ENCODE results near the gene C11orf21. TPM values are rescaled to one million over a fixed set of nuclear protein-coding genes. Genes with fewer than 3 reads are reported as not detected.

The C11orf21 gene
- total RNA-seq, 3 donors from 2014 or later, result 0.33 to 1.0 (median 0.96) TPM

- no peak for TF ChIP-seq POLR2AphosphoS5 (IDR thresholded peaks at IDR 0.05)
- TF ChIP-seq CTCF (IDR thresholded peaks at IDR 0.05), result no peak
- TF ChIP-seq POLR2A (IDR thresholded peaks at IDR 0.05), result no peak
- intact Hi-C loops (cut with DNase I; ENCODE audit: low total_unique reads), result no loop called here
- Histone ChIP-seq H3K27me3 (no peaks in the 10 kb centered on the region), H3K9me3 (no peaks in the 10 kb centered on the region), H3K27ac (no peak overlapping the region), H3K4me3 (no peak overlapping the region), H3K4me1 (no peaks in the 10 kb centered on the region), H3K36me3 (no peaks in the 10 kb centered on the region)
- DNase-seq (ENCODE audit: low spot score in 2 of 2), result no peak
Measured at GRCh38 chr11:2248762-2249161, 53.0 kb downstream of the C11orf21 start.

- DNase-seq (ENCODE audit: low spot score in 2 of 2), result no peak
- Histone ChIP-seq H3K9me3 (no peaks in the 10 kb centered on the region), H3K4me1 (no peaks in the 10 kb centered on the region), H3K27ac (no peak overlapping the region), H3K27me3 (no peaks in the 10 kb centered on the region), H3K36me3 (no peaks in the 10 kb centered on the region), H3K4me3 (no peak overlapping the region)
- no peak for TF ChIP-seq POLR2AphosphoS5 (IDR thresholded peaks at IDR 0.05)
- no peak for TF ChIP-seq POLR2A (IDR thresholded peaks at IDR 0.05)
- TF ChIP-seq CTCF (IDR thresholded peaks at IDR 0.05), result no peak
- intact Hi-C loops (cut with DNase I; ENCODE audit: low total_unique reads), result no loop called here
Measured at GRCh38 chr11:2248242-2248641, 53.5 kb downstream of the C11orf21 start.

- H3K9me3 ChIP-seq, result peaks cover 0 to 4% of the 10 kb centered on the region in 2 donors
- H3K4me3 ChIP-seq, result no peak overlapping the region
- no peaks in the 10 kb centered on the region for H3K27me3 ChIP-seq
- no peaks in the 10 kb centered on the region for H3K36me3 ChIP-seq
- no peak overlapping the region for H3K27ac ChIP-seq
- H3K4me1 ChIP-seq, result no peaks in the 10 kb centered on the region
- DNase-seq (ENCODE audit: low spot score in 2 of 2), result no peak
- TF ChIP-seq CTCF (IDR thresholded peaks at IDR 0.05) (no peak), POLR2A (IDR thresholded peaks at IDR 0.05) (no peak), POLR2AphosphoS5 (IDR thresholded peaks at IDR 0.05) (no peak)
- intact Hi-C loops (cut with DNase I; ENCODE audit: low total_unique reads), result no loop called here
Measured at GRCh38 chr11:2247496-2247895, 54.2 kb downstream of the C11orf21 start.

Other genes starting within 250 kb of the C11orf21 start
- gene IGF2, start 162.5 kb downstream of the C11orf21 start, total RNA-seq, result 10 to 100 TPM; 13.6 to 65.7 (median 65.2) TPM
- not detected for gene INS, start 140.7 kb downstream of the C11orf21 start, total RNA-seq
- not detected for gene TH, start 130.1 kb downstream of the C11orf21 start, total RNA-seq
- gene ASCL2, start 31.3 kb downstream of the C11orf21 start, total RNA-seq, result 1 to 10 TPM in 2 of 3 donors, under 1 TPM in 1; 0.96 to 4.8 (median 3.3) TPM
- 1 to 10 TPM in 2 of 3 donors, under 1 TPM in 1; 0.33 to 2.4 (median 1.0) TPM for gene TSPAN32, start 95 bp upstream of the C11orf21 start, total RNA-seq
- gene CD81, start 75.4 kb upstream of the C11orf21 start, total RNA-seq, result 100 to 1,000 TPM; 311 to 770 (median 330) TPM
- 10 to 100 TPM; 36.8 to 44.9 (median 37.2) TPM for gene TSSC4, start 98.8 kb upstream of the C11orf21 start, total RNA-seq
- not detected for gene TRPM5, start 142.6 kb upstream of the C11orf21 start, total RNA-seq
- 1 to 10 TPM; 3.6 to 6.2 (median 5.1) TPM for gene KCNQ1, start 143.1 kb upstream of the C11orf21 start, total RNA-seq